ENCODE results near the gene CFL2.
"Not testable (repeated sequence)": the region's sequence is repeated elsewhere in the genome, so short reads cannot be mapped to it uniquely, and the experiment has no call there.

Gene CFL2

GRCh38 chr14:34711169-34711568 lies 3.2 kb downstream of the CFL2 start:
- peak in 2 of 3 experiments; percentile 42 to 65 for DNase-seq

- no peak for DNase-seq
Observed at GRCh38 chr14:34710744-34711143, 3.6 kb downstream of the CFL2 start.

- DNase-seq, result no peak
Observed at GRCh38 chr14:34710006-34710405, 4.4 kb downstream of the CFL2 start.

GRCh38 chr14:34707722-34708121 lies 6.7 kb downstream of the CFL2 start:
- no peak for DNase-seq

GRCh38 chr14:34701808-34702207 lies 12.6 kb downstream of the CFL2 start:
- no peak for DNase-seq

- no peak for DNase-seq
Observed at GRCh38 chr14:34700622-34701130, 13.7 kb downstream of the CFL2 start.

GRCh38 chr14:34699873-34700621 lies 14.3 kb downstream of the CFL2 start:
- peak; percentile 29 to 80 (median 49) for DNase-seq

GRCh38 chr14:34694216-34694615 lies 20.2 kb downstream of the CFL2 start:
- DNase-seq, result not testable (repeated sequence)

GRCh38 chr14:34693228-34693939 lies 21.0 kb downstream of the CFL2 start:
- peak in 1 of 3 experiments; percentile 41 for DNase-seq

- no peak for DNase-seq
Observed at GRCh38 chr14:34692898-34693227, 21.5 kb downstream of the CFL2 start.

GRCh38 chr14:34692348-34692747 lies 22.0 kb downstream of the CFL2 start:
- DNase-seq, result no peak

- peak in 1 of 3 experiments; percentile 48 for DNase-seq
Observed at GRCh38 chr14:34691206-34691605, 23.2 kb downstream of the CFL2 start.

GRCh38 chr14:34688470-34689206 lies 25.8 kb downstream of the CFL2 start:
- DNase-seq, result no peak

GRCh38 chr14:34685819-34686428 lies 28.5 kb downstream of the CFL2 start:
- no peak for DNase-seq

GRCh38 chr14:34684578-34684977 lies 29.8 kb downstream of the CFL2 start:
- no peak for DNase-seq

GRCh38 chr14:34682787-34683321 lies 31.5 kb downstream of the CFL2 start:
- no peak for DNase-seq

- no peak for DNase-seq
Observed at GRCh38 chr14:34680806-34681479, 33.5 kb downstream of the CFL2 start.

GRCh38 chr14:34678735-34679134 lies 35.7 kb downstream of the CFL2 start:
- no peak for DNase-seq

GRCh38 chr14:34678306-34678705 lies 36.1 kb downstream of the CFL2 start:
- no peak for DNase-seq

GRCh38 chr14:34676516-34677211 lies 37.7 kb downstream of the CFL2 start:
- DNase-seq, result peak in 2 of 3 experiments; percentile 17 to 51

GRCh38 chr14:34673702-34674101 lies 40.7 kb downstream of the CFL2 start:
- no peak for DNase-seq

GRCh38 chr14:34671716-34672115 lies 42.7 kb downstream of the CFL2 start:
- no peak for DNase-seq

Data from NCI-H1417 (cell line).